Putamen (tissue), 1 donor: ENCODE data around the gene COL4A1.

Experiments
- DNase-seq: peaks from one replicate; pipeline ENCODE4 v3.0.0-alpha.2; 2016; ENCODE audit warnings: low spot score

COL4A1 gene

GRCh38 chr13:110237875-110238817 is 68.8 kb downstream of the COL4A1 start:
- DNase-seq: no peak

GRCh38 chr13:110236831-110237261 is 70.1 kb downstream of the COL4A1 start:
- DNase-seq: no peak

GRCh38 chr13:110236431-110236830 is 70.5 kb downstream of the COL4A1 start:
- no peak for DNase-seq

GRCh38 chr13:110234532-110234931 is 72.4 kb downstream of the COL4A1 start:
- no peak for DNase-seq

- no peak for DNase-seq
Measured at GRCh38 chr13:110233951-110234280, 73.0 kb downstream of the COL4A1 start.

- no peak for DNase-seq
Measured at GRCh38 chr13:110233181-110233950, 73.6 kb downstream of the COL4A1 start.

GRCh38 chr13:110232756-110233155 is 74.2 kb downstream of the COL4A1 start:
- no peak for DNase-seq

GRCh38 chr13:110232142-110232541 is 74.8 kb downstream of the COL4A1 start:
- no peak for DNase-seq

- no peak for DNase-seq
Measured at GRCh38 chr13:110231348-110232047, 75.5 kb downstream of the COL4A1 start.

GRCh38 chr13:110230661-110231347 is 76.2 kb downstream of the COL4A1 start:
- no peak for DNase-seq

- DNase-seq: no peak
Measured at GRCh38 chr13:110229905-110230563, 76.9 kb downstream of the COL4A1 start.

- no peak for DNase-seq
Measured at GRCh38 chr13:110228936-110229904, 77.7 kb downstream of the COL4A1 start.

GRCh38 chr13:110227864-110228643 is 78.9 kb downstream of the COL4A1 start:
- DNase-seq: no peak

- no peak for DNase-seq
Measured at GRCh38 chr13:110227416-110227815, 79.5 kb downstream of the COL4A1 start.

- DNase-seq: no peak
Measured at GRCh38 chr13:110225609-110226574, 81.1 kb downstream of the COL4A1 start.

GRCh38 chr13:110225003-110225402 is 82.0 kb downstream of the COL4A1 start:
- DNase-seq: no peak

GRCh38 chr13:110224519-110224918 is 82.4 kb downstream of the COL4A1 start:
- DNase-seq: no peak
